H1 (cell line): ENCODE measurements around the gene LARP4B. TPM values are rescaled to one million over a fixed set of nuclear protein-coding genes. Genes with fewer than 3 reads are reported as not detected.

Experiments used
- CTCF ChIA-PET: fragments of 300-600 bp; sonication (Branson Sonifier 250); formaldehyde crosslinking; loops from one replicate; lab custom pipeline; 2021; ENCODE audit not compliant: partially characterized antibody; lab: Charles Lee
- POLR2A ChIA-PET: fragments of 300-600 bp; sonication (Branson Sonifier 250); formaldehyde crosslinking; loops from one replicate; lab custom pipeline; 2021; ENCODE audit warnings: inconsistent platforms; ENCODE audit not compliant: partially characterized antibody; lab: Charles Lee
- DNase-seq, 2 experiments: peaks; one replicate each; pipeline versions ENCODE4 v3.0.0 to v3.0.0-alpha.2; 2010 to 2022; ENCODE audit warnings: low spot score in 2 of 2, low read depth in 1 of 2, mixed read lengths in 1 of 2
- FAIRE-seq: peaks from 2 replicates; lab custom pipeline; 2011; peaks lifted over from hg19 to GRCh38; lab: Jason Lieb, UNC
- H2AFZ ChIP-seq: 2 replicates; pipeline ENCODE4 v1.8.1; 2012; ENCODE audit warnings: low read length, inconsistent platforms
- H2AK5ac ChIP-seq: 2 replicates; pipeline ENCODE4 v1.6.1; 2013; ENCODE audit warnings: low read depth, low read length
- H2BK120ac ChIP-seq: replicated peaks from 2 replicates; pipeline ENCODE3; 2013; ENCODE audit warnings: low read depth, low read length, inconsistent platforms
- H2BK12ac ChIP-seq: 2 replicates; pipeline ENCODE4 v1.6.1; 2013; ENCODE audit warnings: low read depth, low read length
- H2BK15ac ChIP-seq: 2 replicates; pipeline ENCODE4 v1.6.1; 2013; ENCODE audit warnings: low read length
- H2BK20ac ChIP-seq: 2 replicates; pipeline ENCODE4 v1.6.1; 2013; ENCODE audit warnings: low read length
- H2BK5ac ChIP-seq: 2 replicates; pipeline ENCODE4 v1.6.1; 2013; ENCODE audit warnings: low read depth, low read length
- H3K14ac ChIP-seq: 2 replicates; pipeline ENCODE4 v1.6.1; 2013; ENCODE audit warnings: inconsistent platforms; ENCODE audit not compliant: insufficient read length
- H3K18ac ChIP-seq: 2 replicates; pipeline ENCODE4 v1.6.1; 2013; ENCODE audit warnings: low read length; ENCODE audit errors: extremely low read depth
- H3K23ac ChIP-seq: 2 replicates; pipeline ENCODE4 v1.6.1; 2013; ENCODE audit warnings: inconsistent platforms; ENCODE audit not compliant: insufficient read length
- H3K23me2 ChIP-seq: 2 replicates; pipeline ENCODE4 v1.6.1; 2013; ENCODE audit warnings: low read depth, low read length
- H3K27ac ChIP-seq: 2 replicates; pipeline ENCODE4 v1.6.1; 2011; ENCODE audit warnings: low read depth, low read length, inconsistent platforms
- H3K27me3 ChIP-seq, 4 experiments: replicated peaks in 1 of 4; 1 replicate in 1 of 4; 2 replicates in 3 of 4; pipeline versions ENCODE4 v1.6.1 to v1.8.1; 2011 to 2013; ENCODE audit warnings: low read length in 3 of 4, mild to moderate bottlenecking in 3 of 4, inconsistent platforms in 2 of 4, mixed read lengths in 2 of 4, moderate library complexity in 1 of 4; ENCODE audit not compliant: control insufficient read depth in 3 of 4, insufficient read depth in 3 of 4; ENCODE audit errors: extremely low read depth in 1 of 4
- H3K36me3 ChIP-seq, 4 experiments: 2 replicates each; pipeline versions ENCODE4 v1.6.1 to v1.8.1; 2011 to 2013; ENCODE audit warnings: mild to moderate bottlenecking in 4 of 4, low read length in 3 of 4, moderate library complexity in 2 of 4, control low read depth in 1 of 4, inconsistent platforms in 1 of 4; ENCODE audit not compliant: insufficient read depth in 4 of 4, control insufficient read depth in 2 of 4
- H3K4ac ChIP-seq: replicated peaks from 2 replicates; pipeline ENCODE3; 2013; ENCODE audit warnings: low read length, low read depth, mixed read lengths, inconsistent platforms; ENCODE audit not compliant: insufficient read length
- H3K4me1 ChIP-seq, 4 experiments: replicated peaks in 1 of 4; 1 replicate in 1 of 4; 2 replicates in 3 of 4; pipeline versions ENCODE4 v1.6.1 to v1.8.1; 2011 to 2013; ENCODE audit warnings: low read length in 3 of 4, inconsistent platforms in 2 of 4, mixed read lengths in 1 of 4; ENCODE audit not compliant: insufficient read depth in 4 of 4, control insufficient read depth in 3 of 4
- H3K4me2 ChIP-seq, 2 experiments: 2 replicates each; pipeline versions ENCODE4 v1.6.1 to v1.8.1; 2011 to 2013; ENCODE audit warnings: low read depth in 2 of 2, low read length in 2 of 2, control low read depth in 1 of 2, inconsistent platforms in 1 of 2, mild to moderate bottlenecking in 1 of 2; ENCODE audit not compliant: insufficient read depth in 1 of 2
- H3K4me3 ChIP-seq, 4 experiments: fragments of 200-600, 300-600 bp in 1 of 4; sonication (generic), shearing (Covaris generic), sonication (Bioruptor Twin) in 1 of 4; 2 replicates each; pipeline versions ENCODE4 v1.5.1 to v1.8.1; 2011 to 2016; ENCODE audit warnings: low read length in 4 of 4, low read depth in 3 of 4, control low read depth in 2 of 4, inconsistent platforms in 2 of 4, mild to moderate bottlenecking in 2 of 4, mixed read lengths in 1 of 4, moderate library complexity in 1 of 4; ENCODE audit not compliant: insufficient read depth in 2 of 4; ENCODE audit errors: extremely low read depth in 1 of 4
- H3K56ac ChIP-seq: replicated peaks from 2 replicates; pipeline ENCODE3; 2013; ENCODE audit warnings: low read depth, mild to moderate bottlenecking, mixed read lengths, low read length, inconsistent platforms; ENCODE audit not compliant: insufficient read length
- H3K79me1 ChIP-seq: 2 replicates; pipeline ENCODE4 v1.6.1; 2013; ENCODE audit warnings: low read depth, low read length, control low read depth
- H3K79me2 ChIP-seq, 2 experiments: 2 replicates each; pipeline versions ENCODE4 v1.6.1 to v1.8.1; 2012 to 2013; ENCODE audit warnings: low read length in 2 of 2, mild to moderate bottlenecking in 2 of 2, inconsistent platforms in 1 of 2; ENCODE audit not compliant: insufficient read depth in 2 of 2, control insufficient read depth in 1 of 2
- H3K9ac ChIP-seq, 4 experiments: replicated peaks in 1 of 4; 1 replicate in 1 of 4; 2 replicates in 3 of 4; pipeline versions ENCODE4 v1.6.1 to v1.8.1; 2011 to 2013; ENCODE audit warnings: low read depth in 3 of 4, low read length in 3 of 4, control low read depth in 2 of 4, mild to moderate bottlenecking in 2 of 4, moderate library complexity in 2 of 4, inconsistent platforms in 1 of 4; ENCODE audit errors: extremely low read depth in 1 of 4
- H3K9me3 ChIP-seq, 2 experiments: 2 replicates each; pipeline versions ENCODE4 v1.6.1 to v1.8.1; 2012 to 2013; ENCODE audit warnings: mild to moderate bottlenecking in 2 of 2, moderate library complexity in 2 of 2, control low read depth in 1 of 2, inconsistent platforms in 1 of 2, low read depth in 1 of 2, low read length in 1 of 2, mixed read lengths in 1 of 2; ENCODE audit not compliant: insufficient read depth in 2 of 2
- H4K20me1 ChIP-seq, 2 experiments: replicated peaks in 1 of 2; 2 replicates each; pipeline versions ENCODE3 to v1.8.1; 2011 to 2013; ENCODE audit warnings: inconsistent platforms in 2 of 2, low read length in 2 of 2, mild to moderate bottlenecking in 1 of 2; ENCODE audit not compliant: insufficient read depth in 2 of 2, control insufficient read depth in 1 of 2
- H4K5ac ChIP-seq: 2 replicates; pipeline ENCODE4 v1.6.1; 2013; ENCODE audit warnings: low read length, low read depth, mixed read lengths, inconsistent platforms; ENCODE audit not compliant: insufficient read length
- H4K8ac ChIP-seq: 2 replicates; pipeline ENCODE4 v1.8.0; 2013; ENCODE audit warnings: mild to moderate bottlenecking, moderate library complexity, low read length, inconsistent platforms; ENCODE audit not compliant: insufficient read depth; ENCODE audit errors: extremely low read depth
- H4K91ac ChIP-seq: replicated peaks from 2 replicates; pipeline ENCODE3; 2013; ENCODE audit warnings: low read length, mixed read lengths, inconsistent platforms; ENCODE audit not compliant: insufficient read length
- ASH2L ChIP-seq: fragments of 200-600, 300-600 bp; sonication (generic); IDR thresholded peaks from one replicate; pipeline ENCODE4 v1.7.1; 2017; ENCODE audit warnings: low read length
- BCL11A ChIP-seq, 2 experiments: IDR thresholded peaks; one replicate each; pipeline ENCODE4 v1.6.1; 2011; ENCODE audit warnings: low read depth in 2 of 2, low read length in 2 of 2, mild to moderate bottlenecking in 2 of 2
- CBX8 ChIP-seq: fragments of 300-800, 300-1000 bp; sonication (generic); IDR thresholded peaks from 2 replicates; pipeline ENCODE4 v1.7.1; 2016; ENCODE audit warnings: low read depth, low read length, borderline replicate concordance
- GTF2F1 ChIP-seq: IDR thresholded peaks from 2 replicates; pipeline ENCODE4 v1.6.1; 2012; ENCODE audit warnings: low read depth, low read length, improper control_type of control experiment, borderline replicate concordance
- HDAC6 ChIP-seq: IDR thresholded peaks from one replicate; pipeline ENCODE4 v1.7.1; 2012; ENCODE audit warnings: low read depth, mild to moderate bottlenecking, inconsistent platforms, low read length, moderate library complexity
- MAFK ChIP-seq: IDR thresholded peaks from 2 replicates; pipeline ENCODE4 v1.6.1; 2012; ENCODE audit warnings: low read depth, mild to moderate bottlenecking, improper control_type of control experiment, low read length
- SP1 ChIP-seq: IDR thresholded peaks from 2 replicates; pipeline ENCODE4 v1.6.1; 2011; ENCODE audit warnings: low read depth, low read length
- SP4 ChIP-seq: IDR thresholded peaks from 2 replicates; pipeline ENCODE4 v1.6.1; 2012; ENCODE audit warnings: low read length, inconsistent platforms
- TEAD4 ChIP-seq: IDR thresholded peaks from 2 replicates; pipeline ENCODE4 v1.6.1; 2012; ENCODE audit warnings: low read depth, low read length, inconsistent platforms, mixed read lengths
- WGBS, 2 experiments: shearing (Covaris generic) in 1 of 2; methylation state at CpG; one replicate each; pipeline versions ENCODE4 v1.1.6 to v1.1.7; 2013 to 2015; ENCODE audit warnings: low lambda C conversion rate in 2 of 2, mixed read lengths in 2 of 2, inconsistent platforms in 1 of 2, low coverage in 1 of 2, missing lambda C conversion rate in 1 of 2; ENCODE audit not compliant: insufficient replicate concordance in 2 of 2, insufficient coverage in 1 of 2, insufficient read length in 1 of 2; ENCODE audit errors: extremely low coverage in 1 of 2, missing lambda C conversion rate in 1 of 2; 5-methylcytosine and 5-hydroxymethylcytosine counted together
- polyA plus RNA-seq, 7 experiments: library from polyadenylated mRNA; depleted of rRNA in 3 of 7; stranded (reverse) in 5 of 7; unstranded in 2 of 7; fragments of >200 nt in 5 of 7; fragments of 200-250 nt in 2 of 7; gene quantifications; 1 replicate in 5 of 7; 2 replicates in 1 of 7; 4 replicates in 1 of 7; pipeline versions ENCODE4 v1.2.1 to v1.2.3, GENCODE V29; 2011 to 2013; ENCODE audit warnings: missing spikeins in 2 of 7, mixed read lengths in 2 of 7
- total RNA-seq: library from RNA; stranded (reverse); fragmentation: NEBNext Ultra II Directional; extraction: Animal tissue kit (Norgen Biotek cat#: 25700); gene quantifications from 2 replicates; pipeline ENCODE4 v1.2.1, GENCODE V29; 2021

Gene LARP4B
- total and polyA plus RNA-seq, 2 of the 8 experiments (the other 6 are each of a cell fraction or from before 2014, with no cell fraction given): 20.1 to 78.6 TPM

GRCh38 chr10:843703-844102 is 87.8 kb downstream of the LARP4B start:
- H3K4ac ChIP-seq: no peak overlapping the region
- H3K23ac ChIP-seq: no peak overlapping the region
- no peak overlapping the region for H3K9ac ChIP-seq
- no peaks in the 10 kb centered on the region for H3K27me3 ChIP-seq
- H3K23me2 ChIP-seq: no peaks in the 10 kb centered on the region
- no peak overlapping the region for H2BK15ac ChIP-seq
- no peak overlapping the region for H4K91ac ChIP-seq
- no peak overlapping the region for H3K18ac ChIP-seq
- no peak for FAIRE-seq
- H3K36me3 ChIP-seq: peaks cover 5 to 44% (median 33%) of the 10 kb centered on the region in 4 experiments; a peak in 7 of 8 replicates
- no peak overlapping the region for H2AK5ac ChIP-seq
- H3K27ac ChIP-seq: no peak overlapping the region
- H2BK20ac ChIP-seq: no peak overlapping the region
- 100% methylated on average over 1 of the region's 1 CpG; no CpG with 5 or more reads in 1 of the 2 experiments for WGBS, 2 experiments
- H3K4me2 ChIP-seq: no peak overlapping the region
- H3K56ac ChIP-seq: no peak overlapping the region
- peaks cover 0 to 17% of the 10 kb centered on the region in 2 experiments for H4K20me1 ChIP-seq
- ChIA-PET POLR2A (interaction anchor here (1.0 to 1.8 kb wide), 2 partner anchors 10 to 13 kb away, joined by 3 to 5 read pairs; no protein-coding TSS in a partner anchor), CTCF (interaction anchor here (0.6 to 3.8 kb wide), 6 partner anchors 21 to 432 kb away, joined by 3 to 14 read pairs (median 4); no protein-coding TSS in a partner anchor)
- no peaks in the 10 kb centered on the region for H3K9me3 ChIP-seq
- no peak overlapping the region for H3K14ac ChIP-seq
- peaks cover 0 to 31% of the 10 kb centered on the region in 2 experiments; a peak in 2 of 4 replicates for H3K79me2 ChIP-seq
- no peak overlapping the region for H4K8ac ChIP-seq
- no peak overlapping the region for H2BK12ac ChIP-seq
- no peak overlapping the region for H2AFZ ChIP-seq
- DNase-seq: no peak
- no peak overlapping the region; the same call in 1 of the 2 replicates for H2BK5ac ChIP-seq
- no peak overlapping the region for H3K4me3 ChIP-seq
- peaks cover 3% of the 10 kb centered on the region for H3K79me1 ChIP-seq
- H3K4me1 ChIP-seq: no peaks in the 10 kb centered on the region
- no peak overlapping the region for H4K5ac ChIP-seq
- no peak overlapping the region for H2BK120ac ChIP-seq
- TF ChIP-seq MAFK (no peak), CBX8 (no peak), SP4 (no peak), SP1 (no peak), HDAC6 (no peak), GTF2F1 (no peak), TEAD4 (no peak), ASH2L (no peak), BCL11A (IDR thresholded peaks at IDR 0.05; ENCODE audit: low read depth in 2 of 2, low read length in 2 of 2) (no peak)
